ENCODE results near the gene RAMP1. TPM values are rescaled to one million over a fixed set of nuclear protein-coding genes. Genes with fewer than 3 reads are reported as not detected.
A peak's percentile ranks its signal among the peaks of the same experiment; 100 is the strongest.

RAMP1 gene
- total RNA-seq, 6 experiments from 2014 or later, result 10.1 to 75.2 (median 37.5) TPM

GRCh38 chr2:237927986-237928385 lies 68.6 kb downstream of the RAMP1 start:
- no peak for TF ChIP-seq CTCF (IDR thresholded peaks at IDR 0.05)
- TF ChIP-seq POLR2A (IDR thresholded peaks at IDR 0.05), result no peak
- Histone ChIP-seq H3K27ac (no peak overlapping the region), H3K4me1 (no peaks in the 10 kb centered on the region), H3K27me3 (no peaks in the 10 kb centered on the region), H3K4me3 (no peak overlapping the region), H3K9me3 (no peaks in the 10 kb centered on the region), H3K36me3 (no peaks in the 10 kb centered on the region)
- intact Hi-C loops (cut with DNase I), result no loop called here
- DNase-seq, result no peak
- ATAC-seq, result no peak
- WGBS (ENCODE audit: insufficient coverage, low coverage, low lambda C conversion rate, missing lambda C conversion rate), result 80% methylated on average over 4 of the region's 4 CpGs

GRCh38 chr2:237929979-237930378 lies 70.6 kb downstream of the RAMP1 start:
- Histone ChIP-seq H3K36me3 (no peaks in the 10 kb centered on the region), H3K4me3 (no peak overlapping the region), H3K27me3 (no peaks in the 10 kb centered on the region), H3K27ac (no peak overlapping the region), H3K9me3 (no peaks in the 10 kb centered on the region), H3K4me1 (no peaks in the 10 kb centered on the region)
- ATAC-seq (no peak), DNase-seq (no peak)
- intact Hi-C loops (cut with DNase I), result no loop called here
- WGBS (ENCODE audit: insufficient coverage, low coverage, low lambda C conversion rate, missing lambda C conversion rate), result 96% methylated on average over 4 of the region's 9 CpGs
- no peak for TF ChIP-seq CTCF (IDR thresholded peaks at IDR 0.05)
- TF ChIP-seq POLR2A (IDR thresholded peaks at IDR 0.05), result no peak

GRCh38 chr2:237931205-237931721 lies 71.8 kb downstream of the RAMP1 start:
- Histone ChIP-seq H3K9me3 (no peaks in the 10 kb centered on the region), H3K27ac (no peak overlapping the region), H3K4me3 (no peak overlapping the region), H3K27me3 (no peaks in the 10 kb centered on the region), H3K4me1 (no peaks in the 10 kb centered on the region), H3K36me3 (no peaks in the 10 kb centered on the region)
- ATAC-seq (peak in 2 of 4 donors; percentile 22 to 47), DNase-seq (no peak)
- intact Hi-C loops (cut with DNase I), result no loop called here
- 37% methylated on average over 2 of the region's 9 CpGs for WGBS (ENCODE audit: insufficient coverage, low coverage, low lambda C conversion rate, missing lambda C conversion rate)
- TF ChIP-seq POLR2A (IDR thresholded peaks at IDR 0.05), result no peak
- no peak for TF ChIP-seq CTCF (IDR thresholded peaks at IDR 0.05)

DNA sequence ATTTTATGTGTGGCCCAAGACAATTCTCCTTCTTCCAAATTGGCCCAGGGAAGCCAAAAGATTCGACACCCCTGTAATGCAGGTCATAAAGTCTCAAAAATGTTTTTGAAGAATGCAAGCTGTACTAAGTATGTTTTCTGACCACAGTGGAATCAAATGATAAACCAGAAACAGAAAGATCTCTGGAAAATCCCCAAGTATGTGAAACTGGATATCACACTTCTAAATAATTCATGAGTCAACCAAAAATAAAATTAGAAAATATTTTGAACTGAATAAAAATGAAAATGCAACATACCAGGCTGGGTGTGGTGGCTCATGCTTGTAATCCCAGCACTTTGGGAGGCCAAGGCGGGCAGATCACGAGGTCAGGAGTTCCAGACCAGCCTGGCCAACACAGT lies 73.3 kb downstream of the RAMP1 start:
- ATAC-seq, result no peak

More for the DNA sequence above, 73.3 kb downstream of the RAMP1 start:
- WGBS (ENCODE audit: insufficient coverage, low coverage, low lambda C conversion rate, missing lambda C conversion rate), result 56% methylated on average over 3 of the region's 3 CpGs
- no peaks in the 10 kb centered on the region for H3K27me3 ChIP-seq
- H3K9me3 ChIP-seq, result no peaks in the 10 kb centered on the region
- H3K27ac ChIP-seq, result no peak overlapping the region
- intact Hi-C loops (cut with DNase I), result no loop called here
- no peak overlapping the region for H3K4me3 ChIP-seq
- H3K36me3 ChIP-seq, result no peaks in the 10 kb centered on the region
- H3K4me1 ChIP-seq, result no peaks in the 10 kb centered on the region
- no peak for DNase-seq
- TF ChIP-seq CTCF (IDR thresholded peaks at IDR 0.05) (no peak), POLR2A (IDR thresholded peaks at IDR 0.05) (no peak)

All from right lobe of liver (tissue), 6 donors.